ENCODE data around the gene ESAM. TPM values are rescaled to one million over a fixed set of nuclear protein-coding genes. Genes with fewer than 3 reads are reported as not detected.

ESAM gene
- polyA plus RNA-seq, 1 donor (not counting 4 experiments of a cell fraction or from before 2014, with no cell fraction given), result 0.04 TPM

DNA sequence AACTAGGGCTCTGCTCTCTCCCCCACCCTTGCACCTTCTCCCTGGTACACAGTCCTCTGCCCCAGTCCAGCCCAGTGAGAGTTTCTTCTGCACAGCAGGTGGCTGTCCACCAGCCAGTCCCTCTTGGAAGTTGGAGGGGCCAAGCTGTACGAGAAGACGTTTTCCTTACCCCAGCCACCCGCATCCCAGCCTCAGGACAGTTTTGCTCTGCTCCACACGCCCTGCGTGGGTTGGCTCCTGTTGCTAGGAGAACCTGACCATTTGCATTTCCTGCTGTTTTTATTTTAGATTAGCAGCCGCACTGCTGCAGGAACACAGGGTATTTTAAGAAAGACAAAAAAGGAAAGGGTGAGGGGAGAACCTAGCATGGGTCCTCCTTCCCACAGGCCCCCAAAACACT, 39.9 kb downstream of the ESAM start:
- TF ChIP-seq CTCF (optimal IDR thresholded peaks at IDR 0.05 in 1 of 3, IDR thresholded peaks at IDR 0.05 in 1 of 3, conservative IDR thresholded peaks at IDR 0.05 in 1 of 3; ENCODE audit: extremely low read depth in 1 of 3, insufficient read depth in 2 of 3, low read length in 3 of 3) (no peak), EZH2 (IDR thresholded peaks at IDR 0.05; ENCODE audit: low read length) (no peak)
- no peak overlapping the region for H3K4me3 ChIP-seq (ENCODE audit: control insufficient read depth in 2 of 3, extremely low read depth in 1 of 3, insufficient read depth in 2 of 3, low read depth in 1 of 3, low read length in 3 of 3)
- H3K4me1 ChIP-seq (ENCODE audit: control insufficient read depth, extremely low read depth, insufficient read depth, low read length), result peaks cover 30% of the 10 kb centered on the region
- no peaks in the 10 kb centered on the region for H4K20me1 ChIP-seq (ENCODE audit: control insufficient read depth, extremely low read depth, insufficient read depth, low read length)
- no peak overlapping the region for H3K4me2 ChIP-seq (ENCODE audit: control insufficient read depth, extremely low read depth, insufficient read depth, low read depth, low read length)
- H3K36me3 ChIP-seq (ENCODE audit: control insufficient read depth in 2 of 2, extremely low read depth in 1 of 2, insufficient read depth in 2 of 2, low read length in 2 of 2), result no peaks in the 10 kb centered on the region
- H3K9ac ChIP-seq (ENCODE audit: control insufficient read depth, extremely low read depth, insufficient read depth, low read length), result no peak overlapping the region
- peaks cover 52% of the 10 kb centered on the region for H3K27me3 ChIP-seq (ENCODE audit: control insufficient read depth, extremely low read depth, insufficient read depth, low read length)
- peaks cover 2% of the 10 kb centered on the region for H3K9me1 ChIP-seq (ENCODE audit: control insufficient read depth, extremely low read depth, insufficient read depth, low read length)
- no peak overlapping the region for H2AFZ ChIP-seq (ENCODE audit: control insufficient read depth, low read length)
- FAIRE-seq (no peak), DNase-seq (ENCODE audit: low read depth, low spot score) (no peak)
- no peaks in the 10 kb centered on the region for H3K79me2 ChIP-seq (ENCODE audit: control insufficient read depth, insufficient read depth, low read length)
- dilution Hi-C loops (cut with MboI; ENCODE audit: extremely low pct_ligation_motif_present, low sequenced_read_pairs), result no loop called here
- no peak overlapping the region for H3K27ac ChIP-seq (ENCODE audit: control insufficient read depth, insufficient read depth, low read length)
- no peaks in the 10 kb centered on the region for H3K9me3 ChIP-seq (ENCODE audit: control insufficient read depth, low read depth, low read length)

GRCh38 chr11:124719534-124719933, 42.6 kb downstream of the ESAM start:
- H3K4me2 ChIP-seq (ENCODE audit: control insufficient read depth, extremely low read depth, insufficient read depth, low read depth, low read length), result no peak overlapping the region
- no peak for FAIRE-seq
- peaks cover 51% of the 10 kb centered on the region for H3K27me3 ChIP-seq (ENCODE audit: control insufficient read depth, extremely low read depth, insufficient read depth, low read length)
- H3K36me3 ChIP-seq (ENCODE audit: control insufficient read depth in 2 of 2, extremely low read depth in 1 of 2, insufficient read depth in 2 of 2, low read length in 2 of 2), result no peaks in the 10 kb centered on the region
- H3K4me1 ChIP-seq (ENCODE audit: control insufficient read depth, extremely low read depth, insufficient read depth, low read length), result peaks cover 32% of the 10 kb centered on the region
- TF ChIP-seq CTCF (optimal IDR thresholded peaks at IDR 0.05 in 1 of 3, IDR thresholded peaks at IDR 0.05 in 1 of 3, conservative IDR thresholded peaks at IDR 0.05 in 1 of 3; ENCODE audit: extremely low read depth in 1 of 3, insufficient read depth in 2 of 3, low read length in 3 of 3), result no peak
- no peak for TF ChIP-seq EZH2 (IDR thresholded peaks at IDR 0.05; ENCODE audit: low read length)
- H3K9me3 ChIP-seq (ENCODE audit: control insufficient read depth, low read depth, low read length), result no peaks in the 10 kb centered on the region
- H3K4me3 ChIP-seq (ENCODE audit: control insufficient read depth in 2 of 3, extremely low read depth in 1 of 3, insufficient read depth in 2 of 3, low read depth in 1 of 3, low read length in 3 of 3), result no peak overlapping the region
- no peak overlapping the region for H2AFZ ChIP-seq (ENCODE audit: control insufficient read depth, low read length)
- no peaks in the 10 kb centered on the region for H4K20me1 ChIP-seq (ENCODE audit: control insufficient read depth, extremely low read depth, insufficient read depth, low read length)
- H3K79me2 ChIP-seq (ENCODE audit: control insufficient read depth, insufficient read depth, low read length), result no peaks in the 10 kb centered on the region
- H3K9me1 ChIP-seq (ENCODE audit: control insufficient read depth, extremely low read depth, insufficient read depth, low read length), result no peaks in the 10 kb centered on the region
- dilution Hi-C loops (cut with MboI; ENCODE audit: extremely low pct_ligation_motif_present, low sequenced_read_pairs), result no loop called here
- no peak overlapping the region for H3K27ac ChIP-seq (ENCODE audit: control insufficient read depth, insufficient read depth, low read length)
- no peak overlapping the region for H3K9ac ChIP-seq (ENCODE audit: control insufficient read depth, extremely low read depth, insufficient read depth, low read length)
- no peak for DNase-seq (ENCODE audit: low read depth, low spot score)
